ENCODE results near the gene LRRC53.

The LRRC53 gene

DNA sequence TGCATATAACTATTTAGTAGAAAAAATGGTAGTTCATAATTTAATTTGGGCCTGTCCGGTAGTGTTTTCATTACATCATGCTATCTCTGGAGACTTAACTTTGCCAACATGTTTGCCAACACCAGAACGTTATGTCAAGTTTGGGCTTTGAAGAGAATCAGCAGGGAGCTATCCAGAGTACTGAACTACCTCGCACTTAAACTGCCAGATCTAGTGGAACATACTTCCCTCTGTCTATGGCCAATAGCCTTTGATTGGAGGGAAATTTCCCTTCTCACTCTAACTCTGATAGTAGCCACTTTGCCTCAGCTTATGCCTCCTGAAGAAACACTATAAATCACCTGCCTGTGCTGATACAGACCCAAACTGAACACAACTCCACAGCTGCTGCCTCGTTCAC lies 10.0 kb downstream of the LRRC53 start:
- no peak for DNase-seq

DNA sequence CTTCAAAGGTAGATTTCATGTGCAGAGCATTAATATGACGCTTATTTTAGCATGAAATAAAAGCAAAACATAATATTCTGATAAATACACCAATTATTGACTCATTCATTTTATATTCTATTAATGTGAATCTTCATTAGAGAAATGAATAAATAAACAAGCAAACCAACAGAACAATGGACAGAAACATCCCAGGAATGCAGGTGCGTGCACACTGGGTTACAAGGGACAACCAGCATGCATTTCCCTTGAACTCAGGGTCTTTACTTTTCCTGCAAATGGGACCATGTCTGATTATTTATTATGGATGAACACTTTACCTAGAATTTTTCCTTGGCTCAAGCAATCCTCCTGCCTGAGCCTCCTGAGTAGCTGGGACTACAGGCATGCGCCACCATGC lies 13.5 kb downstream of the LRRC53 start:
- DNase-seq = no peak

DNA sequence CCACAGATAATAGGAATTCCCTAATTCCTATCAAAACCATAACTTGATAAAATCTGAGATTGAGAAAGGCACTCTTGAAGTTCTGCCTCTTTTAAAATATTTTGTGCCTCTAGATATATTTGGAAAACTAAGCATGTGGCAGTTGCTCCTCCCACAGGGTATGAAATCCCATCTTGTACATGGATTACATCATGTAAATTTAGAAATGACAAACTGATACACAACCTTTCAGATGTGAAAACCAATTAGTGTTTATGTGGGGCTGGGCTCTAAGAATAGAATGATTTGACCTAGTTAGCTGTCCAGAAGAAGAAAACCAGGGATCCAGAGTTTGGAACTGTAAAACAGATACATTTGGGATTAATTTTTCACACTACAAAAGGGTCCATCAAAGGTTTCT lies 15.7 kb downstream of the LRRC53 start:
- DNase-seq = no peak

DNA sequence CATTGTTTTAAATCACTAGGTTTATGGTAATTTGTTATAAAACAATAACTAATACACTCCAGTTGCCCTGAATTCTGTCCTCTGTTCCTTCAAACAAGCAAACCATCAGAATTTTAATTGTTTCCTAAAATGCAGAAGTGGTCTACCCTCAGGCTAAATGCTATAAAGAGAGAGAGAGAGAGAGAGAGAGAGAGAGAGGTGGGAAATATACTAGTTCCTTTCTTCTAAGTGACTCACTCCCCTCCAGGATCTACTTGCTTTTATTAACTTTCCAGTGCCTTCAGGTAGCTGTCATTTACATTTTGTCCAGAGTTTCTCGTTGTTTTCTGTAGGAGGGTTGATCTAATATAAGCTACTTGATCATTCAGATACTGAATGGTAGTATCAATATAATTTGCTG lies 26.4 kb downstream of the LRRC53 start:
- no peak for DNase-seq

DNA sequence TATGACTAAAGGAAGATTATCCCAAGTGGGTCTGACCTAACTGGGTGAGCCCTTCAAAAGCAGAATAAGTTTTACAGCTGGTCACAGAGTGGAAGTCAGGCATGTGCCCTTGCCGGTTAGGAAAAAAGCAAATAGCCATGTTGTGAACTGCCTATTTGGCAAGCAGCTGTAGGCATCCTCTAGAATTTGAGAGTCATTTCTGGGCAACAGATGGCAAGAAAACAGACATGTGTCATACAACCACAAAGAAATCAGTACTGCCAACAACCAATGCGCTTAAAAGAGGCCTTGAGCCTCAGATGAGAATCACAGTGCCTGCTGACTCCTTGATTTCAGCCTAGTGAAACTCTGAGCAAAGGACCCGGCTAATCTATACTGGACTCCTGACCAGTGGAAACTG lies 26.8 kb downstream of the LRRC53 start:
- DNase-seq = no peak

DNA sequence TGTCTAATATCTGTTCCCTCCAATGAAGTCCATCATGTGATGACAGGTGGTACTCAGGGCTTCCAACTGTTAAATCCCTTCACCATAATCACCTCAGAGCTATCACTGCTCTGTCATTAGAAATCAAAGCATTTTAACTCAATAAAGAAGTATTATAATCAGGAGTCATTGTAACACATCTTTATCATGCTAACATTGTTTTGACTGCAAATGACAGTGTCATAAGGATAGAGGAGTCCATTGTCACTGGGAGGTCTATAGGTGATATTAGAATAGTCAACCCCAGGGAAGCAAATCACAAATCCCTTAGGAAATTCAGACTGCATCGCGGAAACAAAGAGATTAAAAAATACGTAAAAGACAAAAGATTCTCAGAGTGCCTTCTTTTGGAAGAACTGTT lies 30.8 kb downstream of the LRRC53 start:
- DNase-seq = no peak

DNA sequence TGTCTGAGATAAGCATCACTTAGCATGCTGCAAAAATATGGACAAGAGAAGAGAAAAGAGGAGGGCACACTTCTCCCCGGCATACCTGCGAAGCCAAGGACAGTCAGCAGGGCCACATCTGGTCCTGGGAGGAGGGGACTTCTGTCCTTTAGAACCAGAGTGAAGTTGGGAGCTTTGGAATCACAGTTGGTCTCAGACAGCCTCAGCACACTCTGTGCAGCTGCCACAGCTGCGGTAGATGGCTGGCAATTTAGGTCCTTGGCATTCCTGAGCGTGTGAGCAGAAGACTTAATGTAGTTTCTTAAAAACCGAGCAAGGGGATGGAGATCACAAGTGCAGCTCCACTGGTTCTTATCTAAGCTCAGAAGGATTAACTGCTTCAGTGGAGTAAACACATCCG lies 32.3 kb downstream of the LRRC53 start:
- DNase-seq = no peak

DNA sequence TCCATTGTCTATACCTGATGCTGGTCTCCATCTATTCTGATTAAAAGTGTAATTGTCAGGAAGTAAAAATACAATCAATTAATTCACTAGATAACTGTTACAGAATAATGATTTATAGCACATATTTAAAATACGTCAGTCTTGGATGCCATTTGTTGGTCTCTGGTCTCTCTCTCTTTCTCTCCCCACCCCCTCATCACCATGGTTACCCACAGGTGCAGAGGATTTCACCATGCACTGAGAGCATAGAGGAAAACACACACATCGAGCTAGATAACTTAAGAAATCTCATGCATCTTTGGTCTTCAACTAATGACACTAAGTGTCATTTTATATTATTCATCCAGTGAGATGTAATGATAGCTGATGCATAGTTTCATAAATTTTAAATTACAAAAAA lies 33.4 kb downstream of the LRRC53 start:
- no peak for DNase-seq

DNA sequence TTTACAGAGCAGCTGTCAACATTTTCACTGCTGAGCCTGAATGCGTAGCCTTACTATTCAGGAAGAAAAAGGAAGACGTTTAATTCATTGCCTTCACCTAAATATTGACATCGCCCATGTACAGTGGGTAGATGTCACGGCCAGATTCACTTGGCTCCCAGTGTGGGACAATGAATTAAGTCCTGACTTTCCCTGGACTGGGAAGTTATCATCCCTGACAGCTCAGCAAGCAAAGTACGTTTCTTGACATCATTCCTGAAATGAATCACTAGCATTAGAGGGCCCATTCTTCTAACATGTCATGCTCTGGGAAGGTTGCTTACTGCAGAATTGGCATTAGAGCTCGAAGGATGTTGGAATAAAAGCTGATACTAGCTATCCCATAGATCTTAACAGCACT lies 37.8 kb downstream of the LRRC53 start:
- no peak for DNase-seq

DNA sequence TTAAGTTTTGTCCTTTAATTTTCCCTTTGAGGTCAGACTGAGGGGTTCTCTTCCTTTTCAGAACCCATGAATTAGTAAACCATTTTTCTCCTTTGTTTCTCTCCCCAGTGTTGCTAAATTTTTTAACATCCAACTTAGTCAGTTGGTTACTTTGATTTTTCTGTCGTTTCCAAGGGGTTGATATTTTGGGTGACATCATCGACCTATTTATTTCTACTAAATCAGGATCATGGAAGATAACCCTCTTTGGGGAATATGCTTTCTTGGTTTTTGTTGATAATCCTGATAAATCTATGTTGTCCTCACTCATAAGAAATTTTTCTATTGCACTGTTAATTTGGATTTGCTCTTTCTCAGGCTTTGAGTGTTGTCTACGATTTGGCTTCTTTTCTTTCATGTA lies 40.9 kb downstream of the LRRC53 start:
- no peak for DNase-seq

DNA sequence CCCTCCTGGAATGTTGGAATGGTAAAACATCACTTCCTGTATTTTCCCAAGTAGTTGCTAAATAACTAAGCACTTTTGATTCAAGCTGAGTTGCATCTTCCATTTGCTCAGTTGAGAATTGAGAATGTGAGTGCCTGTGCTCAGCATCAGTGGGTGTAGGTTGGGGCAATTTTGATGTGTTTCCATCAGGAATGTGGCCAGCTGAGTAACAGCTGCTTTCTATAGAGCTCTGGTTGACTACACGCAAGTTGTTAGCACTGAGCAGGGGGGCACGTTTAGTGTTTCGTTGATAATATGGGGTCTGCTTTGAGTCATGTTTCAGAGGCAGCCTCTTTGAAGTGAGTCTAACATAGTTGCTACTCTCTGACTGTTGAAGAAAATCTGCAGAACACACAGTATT lies 41.5 kb downstream of the LRRC53 start:
- no peak for DNase-seq

DNA sequence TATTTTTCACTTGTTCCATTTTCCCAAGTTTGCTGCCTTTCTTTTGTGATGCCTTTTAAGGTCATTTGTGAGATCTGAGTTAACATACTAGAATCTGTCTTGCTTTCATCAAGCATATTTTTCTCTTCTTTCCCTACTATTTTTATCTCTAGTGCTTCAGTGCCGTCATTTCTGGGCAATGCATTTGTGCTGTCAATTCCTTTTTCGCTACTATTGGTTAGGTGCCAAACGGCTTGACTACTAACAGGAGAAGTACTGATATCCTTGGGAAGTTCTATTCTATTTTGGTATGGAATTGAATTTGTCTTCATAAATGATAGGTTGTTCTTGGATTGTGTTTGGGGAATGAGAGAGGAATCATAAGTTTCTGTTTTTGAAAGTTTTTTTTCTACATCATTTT lies 42.2 kb downstream of the LRRC53 start:
- no peak for DNase-seq

DNA sequence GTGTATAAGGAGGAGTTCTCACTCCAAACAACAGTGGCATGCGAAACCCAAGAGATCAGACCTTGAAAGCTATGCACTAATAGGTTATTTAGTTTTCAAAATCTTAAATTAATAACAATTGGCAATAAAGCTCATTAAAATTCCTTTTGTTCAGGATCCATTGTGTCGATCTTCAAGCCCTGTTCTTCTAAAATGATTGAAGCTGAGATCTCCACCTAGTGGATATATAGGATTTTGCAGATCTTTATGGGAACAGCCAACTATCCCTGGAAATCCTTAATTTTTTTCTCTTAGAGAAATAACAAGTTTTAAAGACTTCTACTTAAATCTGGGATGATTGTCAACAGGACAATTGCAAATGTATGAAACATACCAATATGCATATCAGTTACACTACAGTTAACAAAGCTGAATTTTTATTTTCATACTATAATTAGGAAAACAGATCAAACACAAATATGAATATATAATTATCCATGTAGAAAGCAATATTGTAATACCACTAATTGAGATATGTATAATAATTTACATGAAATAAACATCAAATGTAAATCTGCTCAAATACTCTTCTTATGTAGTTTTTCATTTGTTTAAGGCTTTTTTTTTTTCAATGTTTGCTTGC lies 43.3 kb downstream of the LRRC53 start:
- no peak for DNase-seq

DNA sequence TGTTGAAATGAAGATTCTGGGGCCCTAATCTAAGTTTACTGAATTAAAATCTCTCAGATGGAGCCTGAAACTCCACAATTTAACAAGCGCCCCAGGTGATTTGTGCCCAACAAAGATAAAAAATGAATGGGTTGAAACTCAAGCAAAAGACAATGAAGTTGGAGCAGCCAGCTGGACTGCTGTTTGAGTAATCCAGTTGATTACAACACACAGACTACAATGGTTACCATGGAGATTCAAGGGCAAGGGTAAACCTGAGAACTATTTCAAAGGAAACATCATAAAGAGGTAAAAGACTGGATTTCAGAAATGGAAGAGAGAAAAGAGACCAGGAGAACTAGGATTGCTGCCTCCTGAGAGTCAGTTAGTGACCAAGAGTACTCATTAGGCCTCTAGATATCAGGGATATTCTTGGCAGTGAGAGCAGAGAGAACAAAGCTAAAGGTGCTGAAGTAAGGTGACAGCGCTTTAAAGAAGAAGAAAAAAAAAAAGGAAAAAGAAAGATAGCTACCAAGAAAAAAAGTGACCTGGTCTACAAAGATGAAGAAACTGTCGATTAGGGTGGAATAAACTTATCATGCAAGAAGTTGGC lies 44.5 kb downstream of the LRRC53 start:
- no peak for DNase-seq

DNA sequence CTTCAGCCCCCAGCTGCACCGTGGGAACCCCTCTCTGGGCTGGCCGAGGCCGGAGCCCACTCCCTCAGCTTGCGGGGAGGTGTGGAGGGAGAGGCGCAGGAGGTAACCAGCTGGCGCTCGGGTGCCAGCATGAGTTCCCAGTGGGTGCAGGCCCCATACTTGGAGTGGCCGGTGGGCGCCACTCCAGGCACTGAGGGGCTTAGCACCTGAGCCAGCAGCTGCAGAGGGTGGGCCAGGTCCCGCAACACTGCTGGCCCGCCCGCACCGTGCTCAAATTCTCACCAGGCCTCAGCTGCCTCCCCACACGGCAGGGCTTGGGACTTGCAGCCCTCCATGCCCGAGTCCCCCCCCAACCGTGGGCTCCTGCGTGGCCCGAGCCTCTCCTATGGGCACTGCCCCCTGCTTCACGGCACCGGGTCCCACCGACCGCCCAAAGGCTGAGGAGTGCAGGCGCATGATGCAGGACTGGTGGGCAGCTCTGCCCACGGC lies 47.2 kb downstream of the LRRC53 start:
- DNase-seq = no peak

DNA sequence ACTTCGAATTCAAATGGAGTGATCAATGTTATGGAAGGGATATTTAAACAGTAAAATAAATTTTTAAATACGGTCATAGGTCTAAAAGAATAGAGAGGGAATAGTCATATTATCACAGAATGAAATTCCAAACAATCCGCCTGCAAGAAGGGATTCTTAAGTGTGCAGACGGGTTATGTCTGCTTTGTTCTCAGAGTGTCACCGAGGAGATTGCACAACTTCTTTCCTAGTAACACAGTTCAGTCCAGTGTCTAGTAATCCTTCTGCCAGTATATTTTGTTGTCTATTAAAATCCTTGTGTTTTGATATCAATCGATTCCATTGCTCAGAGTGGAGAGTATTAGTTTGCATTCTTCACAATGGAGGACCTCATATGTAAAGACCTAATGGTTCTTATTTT lies 48.4 kb downstream of the LRRC53 start:
- DNase-seq = no peak

DNA sequence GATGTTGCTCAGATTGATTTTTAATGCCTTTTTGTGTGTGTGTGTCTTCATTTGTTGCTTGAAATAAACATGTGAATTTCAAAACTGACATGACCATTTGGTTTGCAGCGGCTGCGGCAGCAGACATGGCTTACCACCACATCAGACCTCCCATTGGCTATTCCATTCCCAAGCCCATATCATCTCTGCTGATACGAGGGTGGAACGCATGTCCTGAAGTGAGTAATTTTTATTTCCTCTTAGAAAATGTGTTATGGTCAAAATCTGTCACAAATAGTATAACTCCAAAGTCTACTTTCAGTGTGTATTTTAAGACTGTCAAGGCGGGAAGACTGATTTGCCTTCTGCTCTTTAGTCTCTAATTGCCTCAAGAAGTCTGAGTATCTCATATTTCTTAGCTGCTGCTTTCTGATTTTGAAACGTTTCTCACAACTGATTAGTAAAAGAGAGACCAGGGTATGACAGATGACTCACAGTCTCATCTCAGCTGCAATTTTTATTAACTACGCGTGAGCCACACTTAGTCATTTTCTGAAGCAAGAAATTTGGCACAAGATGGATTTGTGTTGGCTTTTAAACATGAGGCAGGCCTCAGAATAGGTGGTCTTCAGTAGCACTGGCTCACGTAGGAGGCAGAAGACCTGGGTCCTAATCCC lies 49.0 kb downstream of the LRRC53 start:
- DNase-seq = no peak

DNA sequence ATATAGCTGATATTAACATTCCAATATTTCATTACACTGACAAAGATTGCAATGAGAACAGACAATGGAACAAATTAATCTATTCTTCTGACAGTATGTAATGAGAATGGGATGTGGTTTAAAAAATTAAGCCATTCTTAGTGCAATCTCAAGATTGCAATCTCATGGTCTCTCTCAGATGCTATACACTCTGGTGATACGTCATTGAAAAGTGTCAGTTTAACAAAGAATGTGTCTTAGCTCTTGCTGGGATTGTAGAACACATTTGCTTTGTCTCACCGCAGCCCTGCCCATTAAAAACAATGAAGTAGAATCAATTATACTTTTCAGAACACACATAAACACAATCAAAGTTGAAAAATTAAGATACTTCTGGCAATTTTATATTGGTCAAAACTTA lies 55.2 kb downstream of the LRRC53 start:
- DNase-seq = no peak

DNA sequence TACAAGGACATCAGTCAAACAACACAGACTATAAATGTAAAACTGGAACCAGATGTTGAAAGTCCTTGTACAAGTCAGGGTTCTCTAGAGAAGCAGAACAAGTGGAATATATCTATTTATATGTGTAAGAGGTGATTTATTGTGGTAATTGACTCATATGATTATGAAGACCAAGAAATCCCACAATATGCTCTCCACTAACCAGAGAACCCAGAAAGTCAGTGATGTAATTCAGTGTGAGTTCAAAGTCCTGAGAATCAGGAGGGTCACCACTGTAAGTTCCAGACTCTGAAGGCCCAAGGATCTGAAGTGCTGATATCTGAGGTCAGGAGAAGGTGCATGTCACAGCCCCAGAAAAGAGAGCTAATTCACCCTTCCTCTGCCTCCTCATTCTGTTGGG lies 57.0 kb downstream of the LRRC53 start:
- no peak for DNase-seq

DNA sequence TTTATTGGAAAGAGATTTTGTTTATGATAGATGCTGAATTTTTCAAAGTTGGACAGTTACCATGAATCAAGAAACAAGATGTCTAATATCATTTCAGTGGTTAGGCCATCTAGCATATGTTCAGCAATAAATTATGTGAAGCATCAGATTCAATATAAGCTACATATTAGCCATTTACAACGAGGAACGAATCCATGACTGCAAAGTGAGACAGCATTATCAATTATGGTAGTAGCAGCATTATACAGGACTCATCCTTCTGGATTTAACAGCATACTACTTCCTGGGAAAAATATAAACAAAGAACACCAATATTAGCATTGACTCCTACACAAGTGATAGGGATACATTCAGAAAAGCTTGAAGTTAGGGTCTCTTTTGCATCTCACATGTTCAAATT lies 59.1 kb downstream of the LRRC53 start:
- DNase-seq = no peak

DNA sequence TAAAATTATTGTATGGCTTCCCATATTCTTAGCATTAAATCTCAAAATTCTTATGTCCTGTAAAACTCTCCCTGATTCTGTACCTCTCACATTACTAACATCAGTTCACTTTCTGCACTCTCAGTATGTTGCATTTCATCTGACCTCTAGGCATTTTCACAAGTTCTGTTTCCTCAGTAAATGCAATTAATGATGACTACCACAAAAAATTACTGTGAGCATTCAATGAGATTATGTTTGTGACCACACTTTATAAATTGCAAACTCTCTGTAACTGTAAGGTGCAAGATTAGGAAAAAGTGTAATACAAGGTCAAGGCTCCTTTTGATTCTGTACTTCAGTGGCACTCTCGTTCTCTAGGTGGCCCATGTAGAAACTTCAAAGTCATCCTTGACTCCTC lies 60.4 kb downstream of the LRRC53 start:
- DNase-seq = no peak

DNA sequence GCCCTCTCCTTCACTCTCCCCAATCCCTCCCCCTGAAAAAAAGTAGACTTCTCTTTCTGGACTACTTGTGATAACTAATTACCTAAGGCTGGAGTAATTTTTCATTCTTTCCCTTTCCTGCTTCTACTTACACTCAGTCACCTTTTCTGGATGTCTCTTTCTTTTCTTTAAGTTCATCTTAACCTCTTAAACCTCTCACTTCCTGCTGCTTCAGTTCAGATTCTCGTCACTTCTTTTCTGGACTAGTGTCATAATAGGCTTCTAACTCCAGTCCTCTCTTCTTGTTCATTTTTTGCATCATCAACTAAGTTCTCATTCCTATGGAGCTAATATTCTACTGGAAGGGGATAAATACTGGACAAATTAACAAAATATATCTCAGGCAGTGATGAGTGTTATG lies 75.4 kb downstream of the LRRC53 start:
- DNase-seq = no peak

DNA sequence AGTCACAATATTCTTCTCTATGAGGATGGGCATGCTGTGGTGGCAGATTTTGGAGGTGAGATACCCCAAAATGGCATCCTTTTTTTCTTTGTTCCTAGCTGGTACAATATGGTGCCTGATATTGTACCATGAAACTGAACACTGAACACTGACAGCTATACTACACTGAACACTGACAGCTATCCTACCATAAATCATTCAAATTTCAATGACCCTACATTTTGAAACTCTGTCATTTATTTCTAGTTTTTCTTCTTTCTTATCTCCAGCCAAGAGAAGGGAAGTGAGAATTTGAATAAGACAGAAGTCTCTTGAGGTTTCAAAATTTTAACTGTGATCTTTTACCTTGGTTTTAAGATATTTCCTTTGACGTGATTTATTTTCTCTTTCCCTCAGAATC lies 76.3 kb downstream of the LRRC53 start:
- DNase-seq = no peak

DNA sequence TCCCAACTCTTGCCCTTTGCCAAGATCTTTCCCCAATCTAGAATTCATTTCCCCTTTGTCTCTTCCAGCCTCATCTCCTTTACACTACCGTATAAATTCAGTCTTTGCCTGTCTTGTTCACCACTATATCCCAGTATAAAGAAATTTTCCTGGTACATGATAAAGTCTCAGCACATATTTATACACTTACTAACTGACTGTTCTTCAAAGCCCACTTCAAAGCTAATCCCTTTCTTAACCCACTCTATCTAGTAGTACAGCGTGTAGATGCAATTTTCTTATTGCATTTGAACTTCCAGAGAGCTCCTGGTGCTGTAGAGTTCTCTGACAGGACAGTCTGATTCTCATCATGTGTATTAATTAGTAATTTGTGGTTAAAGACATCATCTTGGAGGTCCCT lies 78.1 kb downstream of the LRRC53 start:
- no peak for DNase-seq

DNA sequence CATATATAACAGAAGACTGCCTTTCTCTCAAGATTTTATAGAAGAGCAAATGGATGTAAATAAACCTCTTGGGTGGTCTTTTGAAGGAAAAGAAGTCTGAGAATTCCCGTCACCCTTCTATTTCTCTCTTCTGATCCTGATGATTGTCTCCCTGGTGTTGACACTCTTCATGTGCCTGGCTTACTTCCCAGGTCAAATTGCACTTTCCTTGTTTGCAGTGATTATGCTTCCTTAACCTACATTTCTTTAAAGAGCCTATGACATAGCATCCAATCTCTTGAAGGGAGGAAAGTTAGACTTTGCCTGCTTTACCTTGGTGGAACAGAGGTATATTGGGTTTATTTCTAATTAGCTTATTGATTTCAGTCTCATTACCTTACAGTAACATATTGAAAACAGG lies 80.1 kb downstream of the LRRC53 start:
- no peak for DNase-seq

Data from stimulated activated CD4-positive, alpha-beta T cell treated with anti-CD3 and anti-CD28 coated beads, Interleukin-2, amount 100 ng/mL, for 48 hours (primary cell).